Upper lobe of left lung (tissue), 4 donors: Measurements from ENCODE around the gene ADCY5.

ENCODE experiments used
- EP300 ChIP-seq, 4 donors: sonication (generic); formaldehyde crosslinking; IDR thresholded peaks; one replicate each; pipeline ENCODE4 v1.5.1; 2017; ENCODE audit warnings: antibody characterized with exemption in 4 of 4, control low read depth in 2 of 4
- POLR2A ChIP-seq, 4 donors: fragments of 450-650 bp; IDR thresholded peaks; one replicate each; pipeline ENCODE4 v1.5.1; 2016 to 2017; ENCODE audit warnings: antibody characterized with exemption in 4 of 4, mild to moderate bottlenecking in 2 of 4
- TF ChIP-seq, protein P1 (sequence below), 6 experiments: fragments of 450-650 bp in 4 of 6; fragments of 200-600 bp in 2 of 6; sonication (generic) in 2 of 6; IDR thresholded peaks; one replicate each; pipeline ENCODE4 v1.5.1; 2016 to 2019; ENCODE audit warnings: antibody characterized with exemption in 6 of 6

DNA sequence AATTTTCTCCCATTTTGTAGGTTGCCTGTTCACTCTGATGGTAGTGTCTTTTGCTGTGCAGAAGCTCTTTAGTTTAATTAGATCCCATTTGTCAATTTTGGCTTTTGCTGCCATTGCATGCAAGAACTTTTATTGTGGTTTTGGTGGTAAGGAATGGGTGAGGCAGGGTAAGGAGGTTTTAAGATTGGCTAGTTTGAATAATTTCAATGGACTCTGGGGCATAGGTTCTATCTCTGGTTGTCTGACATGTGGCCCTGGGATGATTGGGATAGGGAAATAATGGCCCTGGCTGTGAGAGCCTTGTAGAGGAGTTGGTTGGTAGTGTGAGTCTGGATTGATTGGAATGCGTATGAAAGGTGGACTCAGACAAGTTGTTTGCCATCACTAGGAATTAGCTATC lies 209.1 kb downstream of the ADCY5 start:
- TF ChIP-seq EP300 (IDR thresholded peaks at IDR 0.05) (no peak), POLR2A (IDR thresholded peaks at IDR 0.05) (no peak)
- TF ChIP-seq, protein P1, sequence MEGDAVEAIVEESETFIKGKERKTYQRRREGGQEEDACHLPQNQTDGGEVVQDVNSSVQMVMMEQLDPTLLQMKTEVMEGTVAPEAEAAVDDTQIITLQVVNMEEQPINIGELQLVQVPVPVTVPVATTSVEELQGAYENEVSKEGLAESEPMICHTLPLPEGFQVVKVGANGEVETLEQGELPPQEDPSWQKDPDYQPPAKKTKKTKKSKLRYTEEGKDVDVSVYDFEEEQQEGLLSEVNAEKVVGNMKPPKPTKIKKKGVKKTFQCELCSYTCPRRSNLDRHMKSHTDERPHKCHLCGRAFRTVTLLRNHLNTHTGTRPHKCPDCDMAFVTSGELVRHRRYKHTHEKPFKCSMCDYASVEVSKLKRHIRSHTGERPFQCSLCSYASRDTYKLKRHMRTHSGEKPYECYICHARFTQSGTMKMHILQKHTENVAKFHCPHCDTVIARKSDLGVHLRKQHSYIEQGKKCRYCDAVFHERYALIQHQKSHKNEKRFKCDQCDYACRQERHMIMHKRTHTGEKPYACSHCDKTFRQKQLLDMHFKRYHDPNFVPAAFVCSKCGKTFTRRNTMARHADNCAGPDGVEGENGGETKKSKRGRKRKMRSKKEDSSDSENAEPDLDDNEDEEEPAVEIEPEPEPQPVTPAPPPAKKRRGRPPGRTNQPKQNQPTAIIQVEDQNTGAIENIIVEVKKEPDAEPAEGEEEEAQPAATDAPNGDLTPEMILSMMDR (IDR thresholded peaks at IDR 0.05): no peak
